ENCODE results near the gene CRISP1.
"Not testable (repeated sequence)": the region's sequence is repeated elsewhere in the genome, so short reads cannot be mapped to it uniquely, and the experiment has no call there.

Gene CRISP1

DNA sequence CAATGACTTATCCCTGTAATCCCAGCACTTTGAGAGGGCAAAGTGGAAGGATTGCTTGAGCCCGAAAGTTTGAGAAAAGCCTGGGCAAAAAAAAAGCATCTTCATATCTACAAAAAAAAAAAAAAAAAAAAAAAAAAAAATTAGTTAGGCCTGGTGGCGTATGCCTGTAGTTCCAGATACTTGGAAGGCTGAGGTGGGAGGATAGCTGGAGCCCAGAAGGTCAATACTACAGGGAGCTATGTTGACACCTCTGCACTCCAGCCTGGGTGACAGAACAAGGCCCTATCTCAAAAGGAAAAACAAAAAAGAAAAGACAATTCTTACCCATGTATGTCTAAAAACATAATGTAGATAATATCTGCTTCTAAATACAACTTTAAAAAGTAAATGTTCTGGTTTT is 27.2 kb downstream of the CRISP1 start:
- DNase-seq: no peak

DNA sequence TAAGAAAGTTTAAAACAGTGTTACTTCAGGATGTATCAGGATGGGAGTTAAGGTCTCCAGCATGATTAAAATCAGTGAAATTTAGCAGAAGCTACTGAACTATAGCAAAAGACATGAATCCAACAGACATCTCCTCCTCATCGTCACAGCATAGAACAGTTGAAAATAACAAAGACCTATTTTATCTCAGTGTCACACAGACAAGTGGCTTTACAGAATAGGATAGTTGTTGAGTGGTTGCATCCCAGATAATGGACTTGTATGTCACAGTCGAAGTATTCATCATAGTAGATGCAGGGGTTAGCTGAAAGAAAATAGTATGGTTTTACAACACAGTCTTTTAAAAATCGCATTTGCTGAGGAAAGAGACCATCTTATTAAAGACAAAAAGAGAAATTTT is 31.2 kb downstream of the CRISP1 start:
- DNase-seq: no peak

DNA sequence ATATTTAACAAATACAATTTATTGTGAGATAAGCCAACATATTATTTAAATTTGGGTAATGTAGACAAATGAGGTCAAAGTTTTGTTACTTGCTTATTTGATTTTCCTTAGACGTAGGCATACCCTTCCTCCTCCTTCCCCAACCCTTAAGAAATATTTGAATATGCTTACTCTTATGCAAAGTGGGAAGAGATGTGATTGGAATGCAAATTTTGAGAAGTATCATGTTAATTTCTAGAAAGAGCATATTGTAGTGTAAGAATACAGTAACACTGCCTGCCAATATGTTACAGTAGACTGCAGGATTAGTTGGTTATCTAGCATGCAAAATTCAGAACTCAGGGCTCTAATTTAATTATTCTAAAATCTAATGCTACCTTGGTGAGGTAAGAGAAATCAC is 32.9 kb downstream of the CRISP1 start:
- no peak for DNase-seq

- DNase-seq: no peak
Observed at GRCh38 chr6:49826743-49827406, 39.5 kb downstream of the CRISP1 start.

- DNase-seq: no peak
Observed at GRCh38 chr6:49815166-49815565, 51.2 kb downstream of the CRISP1 start.

DNA sequence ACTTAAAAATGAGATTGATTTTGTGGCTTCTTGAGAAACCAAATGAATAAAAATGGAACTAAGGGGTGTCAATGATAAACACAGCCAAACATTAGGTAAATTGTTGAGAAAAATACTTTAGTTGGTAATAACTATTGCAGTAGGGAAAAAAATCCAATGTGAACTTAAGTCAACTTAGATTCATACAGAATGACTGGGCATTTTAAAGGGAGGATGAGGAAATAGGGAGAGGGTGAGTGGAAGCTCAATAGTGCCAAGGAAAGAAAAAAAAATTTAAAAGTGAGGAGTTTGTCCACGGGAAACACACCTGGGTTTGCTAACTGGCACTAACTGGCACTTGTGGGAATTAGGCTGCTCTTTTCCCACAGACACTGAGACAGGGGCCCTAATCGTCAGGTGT is 53.1 kb downstream of the CRISP1 start:
- DNase-seq: no peak

- no peak for DNase-seq
Observed at GRCh38 chr6:49806145-49806544, 60.2 kb downstream of the CRISP1 start.

DNA sequence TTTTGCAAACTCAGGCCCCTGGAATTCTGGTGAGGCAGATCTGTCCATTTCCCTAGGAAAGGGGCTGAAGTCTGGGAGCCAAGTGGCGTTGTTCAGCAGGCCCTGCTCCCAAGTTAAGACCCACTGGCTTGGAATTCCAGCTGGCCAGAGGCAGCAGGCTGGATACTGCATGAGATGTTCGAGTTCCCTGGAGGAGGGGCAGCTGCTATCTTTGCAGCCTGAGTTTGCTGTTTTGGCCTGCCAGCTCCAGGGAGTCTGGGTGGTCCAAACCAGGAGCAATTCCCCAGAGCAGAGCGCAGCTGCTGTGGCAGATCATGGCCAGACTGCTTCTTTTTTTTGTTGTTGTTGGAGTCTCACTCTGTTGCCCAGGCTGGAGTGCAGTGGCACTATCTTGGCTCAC is 61.1 kb downstream of the CRISP1 start:
- DNase-seq: no peak

DNA sequence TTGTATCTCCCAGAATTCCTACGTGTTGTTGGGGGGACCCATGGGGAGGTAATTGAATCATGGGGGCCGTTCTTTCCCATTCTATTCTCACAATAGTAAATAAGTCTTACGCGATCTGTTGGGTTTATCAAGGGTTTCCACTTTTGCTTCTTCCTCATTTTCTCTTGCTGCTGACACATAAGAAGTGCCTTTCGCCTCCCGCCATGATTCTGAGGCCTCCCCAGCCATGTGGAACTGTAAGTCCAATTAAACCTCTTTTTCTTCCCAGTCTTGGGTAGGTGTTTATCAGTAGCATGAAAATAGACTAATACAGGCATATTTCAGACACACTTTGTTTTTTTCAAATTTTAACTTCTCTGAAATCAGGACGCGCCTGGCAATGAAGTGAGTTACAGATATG is 64.8 kb downstream of the CRISP1 start:
- DNase-seq: no peak

- DNase-seq: no peak
Observed at GRCh38 chr6:49799090-49799489, 67.2 kb downstream of the CRISP1 start.

- not testable (repeated sequence) for DNase-seq
Observed at GRCh38 chr6:49796842-49797455, 69.4 kb downstream of the CRISP1 start.

DNA sequence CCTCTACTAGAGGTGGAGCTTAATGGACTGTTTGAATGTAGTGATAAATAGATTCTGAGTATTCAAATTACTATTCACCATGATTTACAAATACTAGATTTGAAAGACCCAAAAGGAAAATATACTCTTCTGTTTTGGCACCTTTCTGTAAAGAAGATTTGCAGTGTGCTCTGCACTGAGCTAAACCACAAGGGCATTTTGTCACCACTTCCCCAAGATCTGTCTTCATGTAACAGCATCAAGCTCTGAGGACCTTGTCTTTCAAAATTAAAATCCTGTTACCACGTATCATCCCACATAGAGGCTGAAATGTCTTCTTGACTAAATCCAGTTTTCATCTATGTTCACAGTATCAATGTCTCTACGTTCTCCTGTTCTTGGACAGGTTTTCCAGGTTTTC is 76.0 kb downstream of the CRISP1 start:
- DNase-seq: no peak

GRCh38 chr6:49787176-49787575 is 79.2 kb downstream of the CRISP1 start, which contains the start of gene PGK2:
TSS of gene PGK2 (minus strand) at chr6:49787285. CDS start at chr6:49787187, 98 bp downstream.
- no peak for DNase-seq

GRCh38 chr6:49784272-49784671 is 82.1 kb downstream of the CRISP1 start:
- DNase-seq: no peak

Measured in CD4-positive, alpha-beta T cell treated with Interleukin-1 beta for 1 hour (primary cell).